ENCODE results near the gene DLST.

- TF ChIP-seq RARB (CRISPR knock-in tag; IDR thresholded peaks at IDR 0.05) (no peak), CSDC2 (CRISPR knock-in tag; IDR thresholded peaks at IDR 0.05) (no peak), ISL1 (CRISPR knock-in tag; IDR thresholded peaks at IDR 0.05) (no peak), ZNF8 (CRISPR knock-in tag; IDR thresholded peaks at IDR 0.05) (no peak), ZFP3 (CRISPR knock-in tag; IDR thresholded peaks at IDR 0.05) (no peak), TCF4 (CRISPR knock-in tag; IDR thresholded peaks at IDR 0.05; ENCODE audit: borderline replicate concordance) (no peak), ZNF565 (CRISPR knock-in tag; conservative IDR thresholded peaks at IDR 0.05; ENCODE audit: low read depth) (no peak), ZFP30 (CRISPR knock-in tag; IDR thresholded peaks at IDR 0.05) (no peak)
- TF ChIP-seq, protein P1, sequence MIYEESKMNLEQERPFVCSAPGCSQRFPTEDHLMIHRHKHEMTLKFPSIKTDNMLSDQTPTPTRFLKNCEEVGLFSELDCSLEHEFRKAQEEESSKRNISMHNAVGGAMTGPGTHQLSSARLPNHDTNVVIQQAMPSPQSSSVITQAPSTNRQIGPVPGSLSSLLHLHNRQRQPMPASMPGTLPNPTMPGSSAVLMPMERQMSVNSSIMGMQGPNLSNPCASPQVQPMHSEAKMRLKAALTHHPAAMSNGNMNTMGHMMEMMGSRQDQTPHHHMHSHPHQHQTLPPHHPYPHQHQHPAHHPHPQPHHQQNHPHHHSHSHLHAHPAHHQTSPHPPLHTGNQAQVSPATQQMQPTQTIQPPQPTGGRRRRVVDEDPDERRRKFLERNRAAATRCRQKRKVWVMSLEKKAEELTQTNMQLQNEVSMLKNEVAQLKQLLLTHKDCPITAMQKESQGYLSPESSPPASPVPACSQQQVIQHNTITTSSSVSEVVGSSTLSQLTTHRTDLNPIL (CRISPR knock-in tag; IDR thresholded peaks at IDR 0.05; ENCODE audit: low read depth) = no peak
- TF ChIP-seq, protein P2, sequence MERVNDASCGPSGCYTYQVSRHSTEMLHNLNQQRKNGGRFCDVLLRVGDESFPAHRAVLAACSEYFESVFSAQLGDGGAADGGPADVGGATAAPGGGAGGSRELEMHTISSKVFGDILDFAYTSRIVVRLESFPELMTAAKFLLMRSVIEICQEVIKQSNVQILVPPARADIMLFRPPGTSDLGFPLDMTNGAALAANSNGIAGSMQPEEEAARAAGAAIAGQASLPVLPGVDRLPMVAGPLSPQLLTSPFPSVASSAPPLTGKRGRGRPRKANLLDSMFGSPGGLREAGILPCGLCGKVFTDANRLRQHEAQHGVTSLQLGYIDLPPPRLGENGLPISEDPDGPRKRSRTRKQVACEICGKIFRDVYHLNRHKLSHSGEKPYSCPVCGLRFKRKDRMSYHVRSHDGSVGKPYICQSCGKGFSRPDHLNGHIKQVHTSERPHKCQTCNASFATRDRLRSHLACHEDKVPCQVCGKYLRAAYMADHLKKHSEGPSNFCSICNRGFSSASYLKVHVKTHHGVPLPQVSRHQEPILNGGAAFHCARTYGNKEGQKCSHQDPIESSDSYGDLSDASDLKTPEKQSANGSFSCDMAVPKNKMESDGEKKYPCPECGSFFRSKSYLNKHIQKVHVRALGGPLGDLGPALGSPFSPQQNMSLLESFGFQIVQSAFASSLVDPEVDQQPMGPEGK (CRISPR knock-in tag; IDR thresholded peaks at IDR 0.05; ENCODE audit: borderline replicate concordance) = no peak
Observed at GRCh38 chr14:74909911-74910310, 28.2 kb downstream of the DLST start.

Measured in SK-N-SH treated with all-trans-retinoic acid at 6 μM for 48 hours (cell line).